ENCODE measurements around the gene OSBPL6.

OSBPL6 gene

DNA sequence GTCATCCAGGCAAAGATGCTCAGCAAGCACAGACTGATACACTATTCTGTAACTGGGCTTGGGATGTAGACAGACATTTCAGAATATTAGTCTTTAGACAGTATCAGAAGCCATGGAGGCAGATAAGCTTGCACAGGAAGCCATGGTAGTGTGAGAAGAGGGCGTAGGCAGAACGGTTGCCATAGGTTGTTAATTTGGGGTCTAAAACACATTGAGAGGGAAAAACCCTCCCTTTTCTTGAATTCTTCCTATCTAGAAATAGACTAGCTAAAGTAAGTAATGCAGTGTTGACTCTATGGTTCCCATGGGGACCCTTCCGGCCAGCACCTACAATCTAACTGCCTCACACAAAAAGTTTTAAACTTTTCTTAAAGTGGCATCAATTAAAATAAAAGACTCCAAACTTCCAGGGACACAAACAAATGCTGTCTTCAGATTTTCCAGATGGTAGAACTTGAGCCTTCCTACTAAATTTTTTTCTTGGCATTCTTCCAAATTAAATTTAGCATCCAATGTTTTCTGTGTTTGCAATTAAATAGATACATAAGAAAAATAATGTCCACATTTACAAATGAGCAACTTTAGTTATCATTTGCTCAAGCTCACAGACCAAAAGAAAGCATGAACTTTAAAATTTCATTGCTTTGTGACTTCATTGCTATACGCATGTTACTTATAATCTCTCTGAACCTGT, 254.8 kb downstream of the OSBPL6 start:
- DNase-seq (ENCODE audit: low read depth), result no peak

- DNase-seq (ENCODE audit: low read depth), result no peak
Observed at GRCh38 chr2:178449700-178450523, 255.6 kb downstream of the OSBPL6 start.

DNA sequence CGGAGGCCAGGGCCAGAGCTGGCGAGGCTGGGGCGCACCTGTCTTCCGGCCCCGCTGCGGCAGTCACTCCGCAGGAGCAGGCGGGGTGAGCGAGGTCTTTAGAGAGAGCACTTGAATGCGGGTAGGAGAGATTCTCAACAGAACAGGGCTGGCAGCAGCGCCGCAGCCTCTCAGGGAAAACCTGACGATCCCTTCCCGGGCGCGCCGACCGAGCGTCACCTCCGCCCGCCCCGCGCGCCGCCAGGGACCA, 256.1 kb downstream of the OSBPL6 start:
- DNase-seq (ENCODE audit: low read depth), result no peak

GRCh38 chr2:178450774-178451525, 256.6 kb downstream of the OSBPL6 start, which contains the start of the genes PJVK and PRKRA:
PJVK (plus strand) TSS chr2:178451378; CDS start chr2:178453410, 2,032 bp downstream.
PRKRA (minus strand) TSS chr2:178451175; CDS start chr2:178451030, 145 bp downstream.
- DNase-seq (ENCODE audit: low read depth), result peak; percentile 94

GRCh38 chr2:178452334-178452733, 258.0 kb downstream of the OSBPL6 start:
- no peak for DNase-seq (ENCODE audit: low read depth)
